Measurements from ENCODE around the gene PXK.

Gene PXK

DNA sequence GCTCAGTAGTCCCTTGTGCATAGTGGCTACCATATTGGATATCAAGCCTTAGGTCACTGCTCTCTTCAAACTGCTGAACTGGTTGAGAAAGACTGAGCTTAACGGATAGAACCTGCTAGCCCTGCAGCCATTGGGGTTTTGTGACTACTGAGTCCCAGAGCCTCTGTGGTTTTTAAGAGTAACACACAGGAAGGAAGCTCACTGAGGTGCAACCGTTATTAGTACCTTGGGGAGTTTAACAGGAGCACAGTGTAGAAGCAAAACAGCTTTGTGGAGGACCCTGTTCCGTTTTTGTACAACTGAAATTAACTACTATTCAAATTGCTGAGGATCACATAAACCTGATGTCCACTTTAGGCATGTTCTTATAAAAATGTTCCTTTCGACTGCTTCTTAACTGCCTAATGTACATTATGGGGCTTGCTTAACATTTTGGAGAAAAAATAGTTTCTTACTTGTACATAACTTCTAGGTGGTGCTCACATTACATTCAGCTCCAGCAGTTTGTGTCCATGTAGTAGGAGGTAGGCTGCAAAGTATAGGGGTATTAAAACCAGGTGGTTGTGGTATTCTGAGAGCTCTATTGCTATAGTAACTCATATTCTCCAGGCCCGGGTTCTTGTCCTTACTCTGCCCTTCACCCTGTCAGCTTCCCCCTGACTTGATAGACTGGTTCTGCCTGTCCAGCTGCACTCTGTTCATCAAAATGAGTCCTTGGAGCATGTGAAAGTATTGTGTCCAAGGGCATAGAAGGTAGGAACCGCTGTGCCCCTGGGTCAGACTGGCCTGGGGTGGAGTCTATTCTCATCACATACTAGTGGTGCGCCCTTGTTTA is 17.3 kb downstream of the PXK start:
- DNase-seq (ENCODE audit: low read depth) = no peak

DNA sequence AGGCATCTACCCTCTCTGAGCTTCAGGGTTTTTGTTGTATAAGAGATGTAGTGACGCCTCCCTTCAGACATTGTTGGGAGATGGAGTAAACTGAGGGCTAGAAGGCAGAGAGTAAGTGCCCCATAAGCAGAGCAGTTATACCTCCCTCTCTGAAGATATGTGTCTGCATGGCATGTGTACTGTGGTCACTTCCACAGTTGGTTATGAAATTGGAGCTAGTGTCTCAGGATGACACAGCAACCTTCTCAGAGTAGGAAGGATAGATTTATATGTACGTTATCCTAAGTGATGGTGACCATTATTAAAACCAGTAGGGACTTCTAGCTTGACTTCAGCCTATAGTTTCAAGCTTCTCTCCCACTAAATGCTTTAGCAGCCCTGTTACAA is 17.9 kb downstream of the PXK start:
- no peak for DNase-seq (ENCODE audit: low read depth)

DNA sequence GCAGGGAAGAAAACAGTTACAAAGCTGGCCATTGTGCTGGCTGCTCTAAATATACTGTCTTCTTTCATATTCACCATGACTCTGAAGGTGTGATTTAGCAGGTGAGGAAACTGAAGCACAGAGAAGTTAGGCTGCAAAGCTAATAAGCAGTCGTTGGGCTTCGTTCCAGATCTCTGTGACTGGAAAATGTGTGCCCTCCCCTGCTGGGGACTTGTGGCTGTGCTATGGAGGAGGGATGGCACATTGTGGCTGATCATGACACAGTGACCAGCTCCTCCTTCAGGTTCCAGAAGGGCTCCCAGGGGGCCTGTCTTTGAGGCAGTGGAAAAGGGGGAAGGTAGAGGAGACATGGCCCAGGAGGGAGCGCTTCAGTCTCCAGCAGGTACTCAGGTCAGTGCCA is 19.2 kb downstream of the PXK start:
- DNase-seq (ENCODE audit: low read depth) = no peak

DNA sequence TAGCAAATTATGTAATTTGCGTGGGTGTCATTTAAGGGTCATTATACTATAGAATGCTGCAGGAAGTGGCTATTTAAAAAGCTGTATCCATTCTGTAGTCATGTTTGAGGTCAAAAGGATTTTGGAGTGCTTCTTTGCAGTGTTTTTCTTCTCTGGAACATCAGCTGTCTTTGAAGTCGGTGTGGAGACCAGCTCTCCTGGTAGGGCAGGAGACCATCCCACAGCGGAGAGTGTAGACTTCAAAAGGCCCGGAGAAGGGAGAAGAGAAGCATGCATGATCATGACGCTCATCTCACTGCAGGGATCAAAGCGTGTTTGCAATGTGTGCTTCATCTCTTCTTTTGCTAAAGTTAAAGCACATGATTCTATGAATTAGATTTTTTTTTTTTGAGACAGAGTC is 19.9 kb downstream of the PXK start:
- no peak for DNase-seq (ENCODE audit: low read depth)

DNA sequence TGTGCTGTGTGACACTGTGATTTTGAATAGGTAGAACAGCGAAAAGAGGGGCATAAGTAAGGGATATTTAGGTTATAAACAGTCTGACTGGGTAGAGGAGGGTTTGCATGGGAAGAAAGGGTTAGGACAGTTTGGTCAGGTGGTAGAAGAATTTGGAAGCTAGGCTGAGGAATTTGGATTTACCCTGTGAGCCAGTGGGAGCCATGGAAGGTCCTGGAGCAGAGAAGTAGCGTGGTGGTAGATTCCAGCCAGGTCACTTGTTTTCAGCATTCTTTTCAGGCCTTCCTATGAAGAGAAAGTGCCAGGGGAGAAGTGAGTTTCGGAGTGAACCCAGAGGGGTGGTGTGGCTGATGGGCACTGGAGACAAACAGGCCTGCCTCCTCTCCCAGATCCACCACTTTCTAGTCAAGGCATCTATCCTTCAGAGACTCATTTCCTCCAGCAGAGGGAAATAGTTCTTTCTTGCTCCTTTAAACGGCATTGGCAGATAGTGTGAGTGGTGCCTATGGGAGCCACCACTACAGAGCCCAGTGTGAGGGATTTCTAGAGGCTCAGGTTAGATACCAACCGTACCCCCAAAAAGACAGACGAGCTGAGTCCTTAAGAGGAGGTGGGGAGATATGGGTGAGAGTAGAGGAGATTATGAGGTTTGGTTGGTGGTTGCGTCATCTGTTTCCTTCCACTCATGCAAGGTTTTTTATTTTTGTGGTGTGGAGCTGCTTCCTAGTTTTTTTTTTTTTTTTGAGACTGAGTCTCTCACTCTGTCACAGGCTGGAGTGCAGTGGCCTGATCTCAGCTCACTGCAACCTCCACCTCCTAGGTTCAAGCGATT is 21.2 kb downstream of the PXK start:
- no peak for DNase-seq (ENCODE audit: low read depth)

DNA sequence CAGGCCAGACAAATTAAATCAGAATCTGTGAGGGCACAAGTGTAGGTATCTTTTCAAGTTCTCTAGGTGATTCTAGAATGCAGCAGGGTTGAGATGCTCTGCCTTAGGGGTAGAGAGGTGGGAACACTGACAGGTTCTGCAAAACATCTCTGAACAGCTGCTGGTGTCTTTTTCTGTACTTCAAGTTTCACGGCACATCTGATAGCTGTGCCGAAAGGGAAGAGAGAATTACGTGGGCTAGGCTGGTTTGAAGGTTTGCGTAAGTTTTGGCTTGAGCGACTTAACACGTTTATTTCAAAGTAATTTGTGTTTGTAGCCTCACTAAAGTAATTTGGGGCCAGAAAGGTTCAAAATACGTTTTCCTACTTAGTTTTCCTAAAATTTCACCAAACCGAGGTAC is 22.5 kb downstream of the PXK start:
- DNase-seq (ENCODE audit: low read depth) = no peak

DNA sequence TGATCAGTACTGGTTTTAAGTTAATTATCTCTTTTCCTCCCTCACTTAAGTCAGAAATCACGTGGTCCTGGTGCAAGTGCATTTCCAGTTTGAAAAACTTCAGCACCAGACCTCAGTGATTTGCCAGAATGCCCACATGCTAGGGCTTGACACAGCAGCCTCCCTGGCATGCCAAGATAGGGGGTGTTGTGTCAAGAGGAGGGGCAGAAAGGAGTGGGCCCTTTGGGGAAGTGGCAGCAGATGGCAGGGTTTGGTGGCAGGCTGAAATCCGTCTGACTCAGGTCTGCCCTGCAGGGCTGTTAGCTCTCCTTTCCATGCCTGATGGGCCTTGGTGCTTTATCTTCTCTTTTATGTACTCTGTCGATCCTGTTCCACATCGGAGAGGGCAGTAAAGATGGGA is 23.4 kb downstream of the PXK start:
- DNase-seq (ENCODE audit: low read depth) = no peak

DNA sequence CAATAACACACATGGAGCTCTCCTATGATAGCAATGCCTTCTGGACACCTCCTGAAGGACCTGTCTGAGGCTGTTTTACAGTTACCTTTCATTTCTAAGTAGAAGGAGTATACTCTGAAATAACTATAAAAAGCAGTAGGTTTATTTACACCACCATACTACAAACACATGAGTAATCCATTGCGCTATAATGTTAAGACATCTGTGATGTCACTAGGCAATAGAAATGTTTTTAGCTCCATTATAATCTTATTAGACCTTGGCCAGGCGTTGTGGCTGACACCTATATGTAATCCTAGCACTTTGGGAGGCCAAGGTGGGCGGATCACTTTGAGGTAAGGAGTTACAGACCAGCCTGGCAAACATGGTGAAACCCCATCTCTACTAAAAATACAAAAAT is 24.7 kb downstream of the PXK start:
- DNase-seq (ENCODE audit: low read depth) = no peak

DNA sequence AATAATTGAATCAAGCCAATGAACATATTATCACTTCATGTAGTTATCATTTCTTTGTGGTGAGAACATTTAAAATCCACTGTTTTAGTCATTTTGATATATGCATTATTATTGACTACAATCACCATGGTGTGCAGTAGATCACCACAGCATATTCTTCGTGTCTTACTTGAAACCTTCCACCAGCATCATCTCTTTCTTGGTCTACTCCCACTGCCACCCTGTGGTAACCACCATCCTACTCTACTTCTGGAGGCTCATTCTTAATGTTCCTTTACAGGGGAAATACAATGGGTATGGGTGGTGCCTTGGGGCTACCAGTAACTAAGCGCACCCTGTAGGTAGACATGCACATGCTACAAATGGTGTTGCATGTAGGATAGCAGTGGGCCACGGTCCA is 25.4 kb downstream of the PXK start:
- DNase-seq (ENCODE audit: low read depth) = no peak

DNA sequence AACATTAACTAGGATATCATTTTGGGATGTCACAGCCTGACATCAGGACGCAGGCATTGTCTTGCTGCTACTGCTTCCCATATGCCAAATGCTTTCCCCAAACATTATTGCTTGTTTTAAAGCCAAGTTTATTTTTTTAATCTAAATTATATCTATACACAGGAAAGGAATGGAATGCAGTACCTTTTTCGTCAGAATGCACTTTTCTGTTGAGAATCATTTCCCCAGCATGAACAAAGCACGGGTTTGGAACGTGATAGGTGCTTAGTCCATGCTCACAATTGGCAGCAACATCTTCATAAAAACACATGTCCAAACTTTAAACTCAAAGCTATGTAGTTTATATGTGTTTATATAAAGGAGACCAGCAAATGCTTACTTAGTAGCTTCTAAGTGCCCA is 26.1 kb downstream of the PXK start:
- no peak for DNase-seq (ENCODE audit: low read depth)

DNA sequence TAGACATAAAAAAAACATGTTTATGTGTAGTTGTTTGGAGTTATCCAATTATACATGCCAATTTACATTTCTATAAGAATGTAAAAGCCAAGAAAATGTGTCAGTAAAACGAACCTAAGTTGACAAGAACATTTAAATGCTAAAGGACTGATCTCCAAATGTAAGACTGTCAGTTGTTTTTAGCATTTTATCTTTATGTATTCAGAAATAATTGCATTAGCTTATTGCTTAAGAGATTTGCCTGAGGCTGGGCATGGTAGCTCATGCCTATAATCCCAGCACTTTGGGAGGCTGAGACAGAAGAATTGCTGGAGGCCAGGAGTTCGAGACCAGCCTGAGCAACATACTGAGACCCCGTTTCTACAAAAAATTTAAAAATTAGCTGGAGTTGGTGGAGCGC is 26.9 kb downstream of the PXK start:
- DNase-seq (ENCODE audit: low read depth) = no peak

DNA sequence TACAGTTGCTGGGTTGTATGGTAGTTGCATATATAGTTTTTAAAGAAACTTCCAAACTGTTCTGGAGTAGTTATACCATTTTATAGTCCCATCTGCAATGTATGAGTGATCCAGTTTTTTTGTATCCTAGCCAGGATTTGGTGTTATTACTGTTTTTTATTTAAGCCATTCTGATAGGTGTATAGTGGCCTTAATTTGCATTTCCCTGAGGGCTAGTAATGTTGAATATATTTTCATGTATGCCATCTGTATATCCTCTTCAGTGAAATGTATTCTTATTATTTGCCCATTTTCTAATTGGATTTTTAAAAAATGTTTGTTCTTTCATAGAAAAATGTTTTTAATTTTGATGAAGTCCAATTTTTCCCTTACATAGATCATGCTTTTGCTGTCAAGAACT is 29.2 kb downstream of the PXK start:
- no peak for DNase-seq (ENCODE audit: low read depth)

DNA sequence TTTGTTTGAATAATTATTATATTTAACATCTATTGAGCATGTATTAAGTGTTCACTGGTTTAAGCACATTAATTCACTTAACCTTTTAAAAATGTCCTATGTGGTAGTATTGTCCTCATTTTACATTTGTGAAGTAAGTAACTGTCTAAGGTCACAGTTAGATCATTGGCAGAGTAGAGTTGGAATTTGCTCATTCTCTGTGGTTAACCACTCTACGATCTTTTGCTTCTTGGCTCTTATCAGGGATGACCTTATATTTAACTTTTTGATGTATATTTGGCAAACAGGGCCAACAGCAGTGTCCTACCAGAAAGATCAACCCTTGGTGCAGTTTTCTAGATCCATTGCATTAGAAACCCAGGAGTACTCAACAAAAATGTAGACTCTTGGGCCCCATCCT is 34.0 kb downstream of the PXK start:
- no peak for DNase-seq (ENCODE audit: low read depth)

DNA sequence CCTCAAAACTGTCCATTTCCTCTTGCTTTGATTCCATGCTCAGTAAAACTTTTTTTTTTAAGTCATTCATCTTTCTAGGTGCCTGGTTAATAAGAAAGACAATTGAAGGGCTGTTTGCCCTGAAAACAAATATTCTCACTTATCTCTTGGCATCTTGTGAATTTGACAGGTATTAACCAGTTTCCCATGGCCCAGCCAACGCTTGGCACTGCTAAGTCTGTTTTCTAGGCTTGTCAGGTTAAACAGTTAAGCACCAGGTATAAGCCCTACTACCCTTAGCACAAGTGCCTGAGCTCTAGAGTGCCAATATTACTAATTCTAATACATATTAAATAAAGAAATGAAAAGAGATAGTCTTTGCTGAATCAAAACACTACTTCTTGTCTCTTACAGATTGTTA is 36.3 kb downstream of the PXK start:
- no peak for DNase-seq (ENCODE audit: low read depth)

DNA sequence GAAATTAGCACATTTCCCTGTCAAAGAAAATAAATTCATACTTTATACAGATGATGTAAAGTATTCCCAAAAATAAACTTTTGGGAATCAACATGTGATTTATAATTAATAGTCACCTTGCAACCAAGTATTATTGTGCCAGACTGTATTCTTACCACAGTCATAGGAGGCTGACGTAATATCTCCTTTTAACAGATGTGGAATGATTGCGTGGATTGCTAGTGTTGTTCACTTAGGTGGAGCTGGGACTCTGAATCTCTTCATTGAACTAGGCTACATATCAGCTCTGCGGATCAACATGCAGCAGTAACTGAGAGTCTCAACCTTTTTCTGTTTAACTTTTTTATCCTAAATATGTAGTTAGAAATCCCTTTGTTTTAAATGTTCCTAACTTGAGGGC is 37.2 kb downstream of the PXK start:
- no peak for DNase-seq (ENCODE audit: low read depth)

DNA sequence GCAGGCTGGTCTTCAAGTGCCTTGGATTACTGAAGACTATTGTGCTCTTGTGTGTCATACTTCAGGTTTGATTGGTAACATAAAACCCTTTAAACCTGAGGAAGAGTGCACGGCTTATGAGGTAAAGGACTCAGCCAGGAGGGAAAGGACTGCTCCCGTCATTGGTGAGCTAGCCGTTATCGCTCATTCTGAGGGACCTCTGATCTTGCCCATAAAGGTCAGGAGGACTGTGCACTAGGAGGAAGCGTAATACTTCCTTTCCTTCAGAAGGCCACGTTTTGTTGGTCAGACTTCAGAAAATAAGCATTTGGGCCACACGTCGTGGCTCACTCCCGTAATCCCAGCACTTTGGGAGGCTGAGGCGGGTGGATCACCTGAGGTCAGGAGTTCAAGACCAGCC is 37.7 kb downstream of the PXK start:
- no peak for DNase-seq (ENCODE audit: low read depth)

DNA sequence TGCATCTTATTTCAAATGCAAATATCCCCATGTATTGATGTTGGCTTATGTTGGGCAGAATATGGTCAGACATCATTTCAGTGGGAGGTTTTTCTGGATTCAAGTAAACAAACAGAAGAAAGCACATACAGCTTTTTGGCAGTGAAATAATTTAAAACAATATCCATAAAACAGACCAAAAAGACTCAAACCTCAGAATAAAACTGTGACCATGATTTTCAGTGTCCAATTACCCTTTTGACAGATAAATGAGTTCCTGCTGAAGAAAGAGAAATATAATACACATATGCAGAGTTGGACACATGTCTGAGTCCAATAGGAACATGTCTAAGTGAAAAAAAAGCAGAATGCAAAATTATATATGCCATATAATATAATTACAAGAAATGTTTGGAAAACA is 39.1 kb downstream of the PXK start:
- no peak for DNase-seq (ENCODE audit: low read depth)

DNA sequence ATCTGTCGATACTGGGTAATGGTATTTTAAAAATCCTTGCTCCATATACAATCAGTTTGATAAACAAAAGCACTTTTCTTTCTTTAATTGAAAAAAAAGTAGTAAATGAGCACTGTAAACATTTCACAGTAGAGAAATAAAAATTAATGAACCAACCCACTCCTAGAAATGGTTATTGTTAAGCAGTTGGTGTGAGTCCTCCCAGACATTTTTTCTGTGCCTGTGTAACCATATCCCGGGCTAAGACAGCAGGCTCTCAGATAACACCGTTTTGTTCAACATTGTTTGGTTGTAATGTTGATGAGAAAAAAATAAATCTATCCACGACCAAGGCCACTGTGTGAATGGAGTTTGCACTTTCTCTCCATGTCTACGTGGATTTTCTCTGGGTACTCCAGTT is 42.6 kb downstream of the PXK start:
- no peak for DNase-seq (ENCODE audit: low read depth)

DNA sequence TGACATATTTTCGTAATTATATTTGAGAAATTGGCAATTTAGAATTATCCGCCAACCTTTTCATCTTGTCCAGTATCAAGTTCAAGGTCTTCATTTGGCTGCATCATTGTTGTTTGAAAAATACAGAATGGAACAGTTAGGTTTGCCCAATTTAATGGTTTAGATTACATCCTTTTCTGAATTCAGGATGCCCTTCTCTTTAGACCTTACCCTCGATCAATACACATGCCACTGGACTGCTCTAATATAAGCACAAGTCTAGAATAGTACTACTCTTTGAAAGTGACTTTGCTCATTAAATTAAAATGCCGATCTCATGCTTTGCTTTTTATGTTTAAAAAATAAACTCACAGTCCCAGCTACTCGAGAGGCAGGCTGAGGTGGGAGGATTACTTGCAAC is 44.5 kb downstream of the PXK start:
- DNase-seq (ENCODE audit: low read depth) = no peak

DNA sequence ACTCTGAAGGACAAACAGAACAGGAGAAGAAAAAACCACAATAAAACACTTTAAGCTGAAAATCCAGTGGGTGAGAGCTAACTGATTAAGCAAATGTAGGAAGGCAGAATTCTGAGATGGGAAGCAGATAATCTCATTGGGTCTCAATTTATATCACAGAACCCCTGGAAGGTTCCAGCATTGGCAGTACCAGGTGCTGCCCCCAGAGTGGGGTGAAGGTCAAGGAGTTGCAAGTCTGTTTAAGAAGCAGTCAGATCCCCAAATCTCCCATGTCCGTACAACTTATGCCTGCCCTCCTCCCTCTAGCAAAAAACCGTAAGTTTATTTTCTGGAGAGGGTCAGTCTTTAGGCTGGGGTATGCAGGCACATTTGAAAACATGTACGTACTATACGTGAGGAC is 45.1 kb downstream of the PXK start:
- no peak for DNase-seq (ENCODE audit: low read depth)

DNA sequence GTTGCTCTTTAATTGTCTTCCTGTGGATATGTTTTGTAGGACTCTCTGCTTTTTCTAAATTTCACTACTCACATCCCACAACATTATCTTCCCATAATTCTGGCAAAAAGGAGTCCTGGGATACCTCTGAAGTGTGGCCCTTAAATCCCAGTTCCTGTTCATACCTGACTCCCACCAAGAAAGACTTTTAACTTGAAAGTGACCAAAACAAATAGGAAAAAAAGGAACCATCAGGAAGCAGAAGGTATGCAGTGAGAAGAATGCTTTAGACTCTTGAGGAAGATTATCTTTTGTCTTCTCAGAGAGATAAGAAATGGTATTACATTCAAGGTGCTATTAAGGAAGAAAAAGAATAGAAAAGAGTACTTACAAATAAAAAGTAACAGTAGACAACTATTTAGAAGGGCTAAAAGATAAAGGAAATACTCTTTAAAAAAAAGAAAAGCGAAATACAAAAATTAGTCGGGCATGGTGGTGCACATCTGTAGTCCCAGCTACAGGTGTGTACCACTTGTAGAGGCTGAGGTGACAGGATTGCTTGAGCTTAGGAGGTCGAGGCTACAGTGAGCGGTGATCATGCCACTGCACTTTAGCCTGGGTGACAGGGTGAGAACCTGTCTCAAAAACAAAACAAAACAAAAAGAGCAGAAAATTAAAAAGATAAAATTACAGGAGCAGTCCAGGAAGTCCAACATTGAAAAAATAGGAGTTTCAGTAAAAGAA is 46.8 kb downstream of the PXK start:
- no peak for DNase-seq (ENCODE audit: low read depth)

DNA sequence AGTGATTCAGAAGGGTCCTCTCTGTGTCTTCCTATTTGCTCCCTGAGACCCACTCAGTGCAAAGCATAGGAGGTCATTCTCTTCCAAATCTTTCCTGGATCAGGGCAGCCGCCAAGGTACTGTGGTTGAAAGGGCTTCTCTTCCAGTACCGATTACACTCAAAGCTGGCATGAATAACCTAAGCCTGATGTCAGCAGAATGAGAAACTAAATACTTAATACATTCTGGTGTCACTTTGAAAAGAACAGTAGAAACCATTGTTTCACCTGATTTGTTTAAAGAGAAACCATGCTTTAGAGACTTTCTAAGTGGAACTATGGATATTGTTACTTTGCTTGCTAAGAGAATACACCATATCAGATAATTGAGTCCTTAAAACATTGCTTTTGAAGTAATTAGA is 50.8 kb downstream of the PXK start:
- no peak for DNase-seq (ENCODE audit: low read depth)

DNA sequence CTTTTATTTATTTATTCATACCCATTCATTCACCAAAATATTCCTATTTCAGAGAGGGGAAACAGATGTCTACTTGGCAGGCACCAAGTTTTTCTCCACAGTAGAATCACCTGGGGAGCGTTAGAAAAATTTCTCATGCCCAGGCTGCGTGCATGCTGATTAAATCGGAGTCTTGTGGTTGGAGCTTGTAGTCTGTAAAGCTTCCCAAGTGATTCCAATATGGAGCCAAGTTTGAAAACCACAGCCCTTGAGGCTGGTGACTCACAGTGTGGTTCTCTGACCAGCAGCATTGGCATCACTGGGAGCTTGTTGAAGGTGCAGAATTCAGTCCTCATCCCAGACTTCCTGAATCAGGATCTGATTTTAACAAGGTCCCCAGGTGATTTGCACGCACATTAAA is 51.2 kb downstream of the PXK start:
- DNase-seq (ENCODE audit: low read depth) = no peak
